ENCODE data around the gene DMD.

DNA sequence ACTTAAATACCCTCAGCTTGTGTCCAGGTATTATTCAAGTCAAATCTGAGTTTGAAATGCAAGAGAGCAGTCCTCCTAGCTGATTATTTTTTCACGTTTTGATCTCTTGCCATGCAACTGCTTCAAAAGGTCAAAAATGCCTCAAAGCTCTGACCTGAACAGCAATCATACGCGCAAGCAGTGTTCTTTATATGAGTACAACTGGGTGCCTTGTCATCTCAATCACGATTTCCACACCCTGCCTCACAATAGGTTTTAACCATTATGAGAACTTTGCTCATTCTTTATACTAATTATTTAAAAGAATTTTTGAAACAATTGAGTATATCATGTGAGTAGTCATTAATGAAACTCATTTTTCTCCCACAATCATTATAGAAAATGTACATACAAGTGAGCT is 649.1 kb downstream of the DMD start:
- TF ChIP-seq EZH2 (optimal IDR thresholded peaks at IDR 0.05; ENCODE audit: low read depth, low read length) (no peak), EZH2phosphoT487 (IDR thresholded peaks at IDR 0.05; ENCODE audit: low read length) (no peak)

Data from MM.1S (cell line).